Measurements from ENCODE around the gene FOXP1.

FOXP1 gene

DNA sequence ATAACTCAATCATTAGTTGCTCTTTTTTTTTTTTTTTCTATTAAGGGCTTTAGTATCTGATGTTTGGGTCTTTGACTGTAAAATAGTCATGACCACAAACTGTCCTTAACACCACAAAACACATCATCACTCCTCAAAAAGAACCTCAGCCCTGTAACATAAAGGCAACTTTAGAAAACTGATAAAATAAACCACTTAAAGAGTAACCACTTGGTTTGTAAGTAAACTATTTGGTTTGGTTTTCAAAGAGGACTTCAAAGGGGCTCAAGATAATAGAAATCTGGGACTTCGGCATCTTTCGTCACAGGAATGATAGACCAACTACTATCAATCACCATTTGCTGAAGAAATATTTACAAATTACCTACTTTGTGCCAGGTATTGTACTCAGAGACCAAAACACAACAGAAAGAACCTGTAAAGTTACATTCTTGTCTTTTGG lies 167.8 kb downstream of the FOXP1 start:
- TF ChIP-seq, protein P1, sequence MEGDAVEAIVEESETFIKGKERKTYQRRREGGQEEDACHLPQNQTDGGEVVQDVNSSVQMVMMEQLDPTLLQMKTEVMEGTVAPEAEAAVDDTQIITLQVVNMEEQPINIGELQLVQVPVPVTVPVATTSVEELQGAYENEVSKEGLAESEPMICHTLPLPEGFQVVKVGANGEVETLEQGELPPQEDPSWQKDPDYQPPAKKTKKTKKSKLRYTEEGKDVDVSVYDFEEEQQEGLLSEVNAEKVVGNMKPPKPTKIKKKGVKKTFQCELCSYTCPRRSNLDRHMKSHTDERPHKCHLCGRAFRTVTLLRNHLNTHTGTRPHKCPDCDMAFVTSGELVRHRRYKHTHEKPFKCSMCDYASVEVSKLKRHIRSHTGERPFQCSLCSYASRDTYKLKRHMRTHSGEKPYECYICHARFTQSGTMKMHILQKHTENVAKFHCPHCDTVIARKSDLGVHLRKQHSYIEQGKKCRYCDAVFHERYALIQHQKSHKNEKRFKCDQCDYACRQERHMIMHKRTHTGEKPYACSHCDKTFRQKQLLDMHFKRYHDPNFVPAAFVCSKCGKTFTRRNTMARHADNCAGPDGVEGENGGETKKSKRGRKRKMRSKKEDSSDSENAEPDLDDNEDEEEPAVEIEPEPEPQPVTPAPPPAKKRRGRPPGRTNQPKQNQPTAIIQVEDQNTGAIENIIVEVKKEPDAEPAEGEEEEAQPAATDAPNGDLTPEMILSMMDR (IDR thresholded peaks at IDR 0.05; ENCODE audit: low read depth, low read length) = no peak
- Histone ChIP-seq H3K9me3 (no peaks in the 10 kb centered on the region), H3K4me1 (no peaks in the 10 kb centered on the region), H3K27me3 (no peaks in the 10 kb centered on the region), H3K36me3 (no peaks in the 10 kb centered on the region), H3K4me3 (ENCODE audit: low read depth, low read length) (no peak overlapping the region)
- no peak for DNase-seq

DNA sequence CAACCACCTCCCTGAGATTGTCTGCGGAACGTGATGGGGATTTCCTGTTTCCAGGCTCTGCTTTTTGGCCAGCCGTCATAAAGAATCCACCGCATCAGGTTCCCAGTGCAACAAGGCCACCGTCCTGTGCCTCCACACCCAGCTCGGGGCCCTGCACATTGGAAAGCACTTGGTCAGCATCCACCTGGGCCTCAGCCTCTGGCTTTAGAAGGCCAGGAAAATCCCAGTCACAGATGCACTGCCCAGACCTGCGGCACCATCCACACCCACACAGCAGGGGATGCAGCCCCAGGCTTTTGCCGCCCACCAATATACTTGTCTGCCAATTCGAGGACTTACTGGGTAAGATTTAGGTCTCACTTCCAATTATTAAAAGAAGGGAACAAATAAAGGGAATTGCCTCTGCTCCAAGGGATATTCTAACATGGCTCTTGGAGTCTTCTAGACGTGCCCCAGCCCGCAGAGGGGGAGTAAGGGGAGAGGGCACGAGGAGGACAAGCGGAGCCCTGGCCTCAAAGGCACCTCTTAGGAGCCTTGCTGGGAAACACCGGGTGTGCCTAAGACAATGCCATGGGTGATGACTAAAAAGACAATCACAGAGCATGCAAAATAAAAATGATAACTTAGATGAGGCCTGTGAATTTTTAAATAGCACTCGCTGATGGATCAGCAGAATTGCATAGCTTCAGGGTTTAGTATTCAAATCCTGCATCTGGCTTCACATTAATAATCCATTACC lies 169.2 kb downstream of the FOXP1 start:
- TF ChIP-seq, protein P1 (IDR thresholded peaks at IDR 0.05; ENCODE audit: low read depth, low read length) = no peak
- H3K36me3 ChIP-seq = no peaks in the 10 kb centered on the region
- H3K27me3 ChIP-seq = no peaks in the 10 kb centered on the region
- no peaks in the 10 kb centered on the region for H3K4me1 ChIP-seq
- H3K4me3 ChIP-seq (ENCODE audit: low read depth, low read length) = no peak overlapping the region
- DNase-seq = no peak
- H3K9me3 ChIP-seq = no peaks in the 10 kb centered on the region

DNA sequence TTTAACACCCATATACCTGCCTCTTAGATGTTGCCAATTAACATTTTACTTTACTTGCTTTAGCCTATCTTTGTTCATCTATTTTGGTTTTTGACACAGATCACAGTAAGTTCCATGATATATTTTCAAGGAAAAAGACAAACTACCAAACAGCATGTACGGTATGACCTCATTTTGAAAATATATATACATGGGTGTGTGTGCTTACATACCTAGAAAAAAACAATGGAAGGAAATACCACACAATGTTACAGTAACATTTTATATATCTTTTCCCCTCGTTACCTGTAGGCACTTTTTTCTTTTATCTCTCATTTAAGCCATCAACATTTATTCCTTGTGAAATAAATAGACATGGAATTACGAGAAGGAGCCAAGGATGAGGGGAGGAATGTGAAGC lies 170.0 kb downstream of the FOXP1 start:
- no peak overlapping the region for H3K4me3 ChIP-seq (ENCODE audit: low read depth, low read length)
- no peaks in the 10 kb centered on the region for H3K36me3 ChIP-seq
- DNase-seq = no peak
- TF ChIP-seq, protein P1 (IDR thresholded peaks at IDR 0.05; ENCODE audit: low read depth, low read length) = no peak
- H3K27me3 ChIP-seq = no peaks in the 10 kb centered on the region
- no peaks in the 10 kb centered on the region for H3K4me1 ChIP-seq
- H3K9me3 ChIP-seq = no peaks in the 10 kb centered on the region

DNA sequence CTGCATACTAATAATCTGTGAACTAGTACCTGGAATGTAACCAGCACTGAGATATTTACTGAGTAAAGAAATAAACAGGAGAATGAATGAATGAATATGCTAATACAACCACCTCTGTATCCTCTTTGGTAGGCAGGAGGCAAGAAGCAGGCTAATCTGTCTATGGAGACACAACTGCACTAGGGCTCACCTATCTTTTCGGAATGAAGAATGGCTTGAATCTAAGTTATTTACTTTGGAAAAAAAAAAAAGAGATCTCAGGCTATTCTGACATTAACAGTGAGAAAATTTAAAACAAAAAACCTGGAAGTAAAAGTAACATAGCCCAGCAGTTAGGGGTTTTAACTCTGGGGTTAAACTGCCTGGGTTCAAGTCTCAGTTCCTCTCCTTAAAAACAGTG lies 174.2 kb downstream of the FOXP1 start:
- TF ChIP-seq, protein P1 (IDR thresholded peaks at IDR 0.05; ENCODE audit: low read depth, low read length) = no peak
- no peaks in the 10 kb centered on the region for H3K36me3 ChIP-seq

DNA sequence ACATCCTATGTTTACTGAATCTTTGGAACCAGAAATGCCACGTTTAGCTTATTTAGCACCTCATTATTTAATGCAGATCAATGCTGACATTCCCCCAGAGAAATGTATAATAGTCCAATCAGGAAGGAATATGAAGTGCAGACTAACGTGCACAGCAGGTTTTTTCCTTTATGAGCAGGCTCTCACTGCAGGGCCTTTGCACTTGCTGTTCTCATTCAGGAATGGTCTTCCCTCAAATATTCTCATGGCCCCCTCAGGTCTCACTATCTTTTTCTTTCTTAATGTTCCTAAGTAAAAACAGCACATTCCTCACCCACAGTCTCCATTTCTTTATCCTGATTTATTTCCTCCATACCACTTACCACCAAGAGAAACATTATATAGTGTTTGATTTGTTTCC lies 174.6 kb downstream of the FOXP1 start:
- DNase-seq = no peak
- no peak overlapping the region for H3K4me3 ChIP-seq (ENCODE audit: low read depth, low read length)
- TF ChIP-seq, protein P1 (IDR thresholded peaks at IDR 0.05; ENCODE audit: low read depth, low read length) = no peak
- H3K4me1 ChIP-seq = no peaks in the 10 kb centered on the region
- no peaks in the 10 kb centered on the region for H3K9me3 ChIP-seq
- no peaks in the 10 kb centered on the region for H3K27me3 ChIP-seq
- H3K36me3 ChIP-seq = no peaks in the 10 kb centered on the region

More for the DNA sequence above, 174.2 kb downstream of the FOXP1 start:
- no peak for DNase-seq
- no peak overlapping the region for H3K4me3 ChIP-seq (ENCODE audit: low read depth, low read length)
- H3K27me3 ChIP-seq = no peaks in the 10 kb centered on the region
- H3K4me1 ChIP-seq = no peaks in the 10 kb centered on the region
- H3K9me3 ChIP-seq = no peaks in the 10 kb centered on the region

DNA sequence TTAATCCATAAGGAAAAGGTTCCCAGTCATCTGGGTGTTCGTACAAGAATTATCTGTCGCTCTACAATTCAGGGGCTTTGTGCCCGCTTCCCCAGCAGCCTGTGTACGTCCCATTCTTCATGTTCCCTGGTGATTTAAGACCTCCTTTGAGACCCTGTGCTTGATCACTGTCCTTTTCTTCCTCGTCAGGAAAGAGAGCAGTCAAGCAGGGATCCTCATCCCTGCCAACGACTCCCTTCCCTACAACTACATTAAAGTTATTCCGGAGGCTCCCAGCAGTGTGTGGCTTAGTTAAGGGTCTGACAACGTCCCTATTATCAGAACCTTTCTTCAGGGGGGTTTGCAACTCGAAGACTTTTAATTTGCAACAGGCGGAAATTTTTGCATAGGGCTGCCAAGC lies 175.7 kb downstream of the FOXP1 start:
- no peaks in the 10 kb centered on the region for H3K4me1 ChIP-seq
- no peaks in the 10 kb centered on the region for H3K27me3 ChIP-seq
- H3K9me3 ChIP-seq = no peaks in the 10 kb centered on the region
- DNase-seq = no peak
- no peaks in the 10 kb centered on the region for H3K36me3 ChIP-seq
- H3K4me3 ChIP-seq (ENCODE audit: low read depth, low read length) = no peak overlapping the region
- TF ChIP-seq, protein P1 (IDR thresholded peaks at IDR 0.05; ENCODE audit: low read depth, low read length) = no peak

Data from BE2C (cell line).